ENCODE results near the gene AIG1.
"Not testable (repeated sequence)": the region's sequence is repeated elsewhere in the genome, so short reads cannot be mapped to it uniquely, and the experiment has no call there.

The AIG1 gene

DNA sequence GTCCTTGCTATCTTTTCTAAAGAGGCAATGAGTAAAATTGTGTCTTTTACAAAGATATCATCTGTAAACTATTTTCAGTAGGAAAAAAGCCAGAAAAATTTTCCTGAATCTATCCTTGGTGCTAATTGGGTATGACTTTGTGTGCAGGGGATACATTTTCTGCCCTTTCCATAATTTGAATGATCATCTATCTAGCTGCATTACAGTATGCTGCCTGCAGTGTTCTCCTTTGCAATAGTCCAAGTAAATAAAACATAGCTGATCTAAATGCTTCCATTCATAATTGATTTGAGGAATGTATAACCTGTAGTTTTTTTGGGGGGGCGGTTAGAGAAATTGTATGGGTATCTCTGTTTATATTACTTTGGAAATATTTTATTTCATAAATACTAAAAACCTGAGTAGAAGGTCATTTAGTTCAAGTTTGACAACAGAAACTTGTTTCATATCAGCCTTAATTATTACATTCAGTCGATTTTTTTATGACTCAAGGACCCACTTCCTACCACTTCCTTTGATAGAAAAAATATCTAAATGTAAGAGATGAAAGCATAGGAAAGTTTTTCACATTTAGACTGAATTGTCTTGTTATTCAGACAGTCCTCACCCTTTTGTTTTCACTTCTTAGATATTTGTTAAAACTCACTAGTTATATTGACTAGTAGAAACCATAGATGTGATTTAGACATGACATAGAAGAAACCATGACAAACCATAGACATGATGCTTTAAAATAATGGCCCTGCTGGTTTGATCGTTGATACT is 75.3 kb downstream of the AIG1 start:
- H3K4me3 ChIP-seq, result no peak overlapping the region
- DNase-seq (ENCODE audit: low spot score), result no peak
- peak overlapping the region in 1 of 2 donors; percentile 5 for H3K27ac ChIP-seq
- TF ChIP-seq, protein P1, sequence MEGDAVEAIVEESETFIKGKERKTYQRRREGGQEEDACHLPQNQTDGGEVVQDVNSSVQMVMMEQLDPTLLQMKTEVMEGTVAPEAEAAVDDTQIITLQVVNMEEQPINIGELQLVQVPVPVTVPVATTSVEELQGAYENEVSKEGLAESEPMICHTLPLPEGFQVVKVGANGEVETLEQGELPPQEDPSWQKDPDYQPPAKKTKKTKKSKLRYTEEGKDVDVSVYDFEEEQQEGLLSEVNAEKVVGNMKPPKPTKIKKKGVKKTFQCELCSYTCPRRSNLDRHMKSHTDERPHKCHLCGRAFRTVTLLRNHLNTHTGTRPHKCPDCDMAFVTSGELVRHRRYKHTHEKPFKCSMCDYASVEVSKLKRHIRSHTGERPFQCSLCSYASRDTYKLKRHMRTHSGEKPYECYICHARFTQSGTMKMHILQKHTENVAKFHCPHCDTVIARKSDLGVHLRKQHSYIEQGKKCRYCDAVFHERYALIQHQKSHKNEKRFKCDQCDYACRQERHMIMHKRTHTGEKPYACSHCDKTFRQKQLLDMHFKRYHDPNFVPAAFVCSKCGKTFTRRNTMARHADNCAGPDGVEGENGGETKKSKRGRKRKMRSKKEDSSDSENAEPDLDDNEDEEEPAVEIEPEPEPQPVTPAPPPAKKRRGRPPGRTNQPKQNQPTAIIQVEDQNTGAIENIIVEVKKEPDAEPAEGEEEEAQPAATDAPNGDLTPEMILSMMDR (IDR thresholded peaks at IDR 0.05), result no peak

DNA sequence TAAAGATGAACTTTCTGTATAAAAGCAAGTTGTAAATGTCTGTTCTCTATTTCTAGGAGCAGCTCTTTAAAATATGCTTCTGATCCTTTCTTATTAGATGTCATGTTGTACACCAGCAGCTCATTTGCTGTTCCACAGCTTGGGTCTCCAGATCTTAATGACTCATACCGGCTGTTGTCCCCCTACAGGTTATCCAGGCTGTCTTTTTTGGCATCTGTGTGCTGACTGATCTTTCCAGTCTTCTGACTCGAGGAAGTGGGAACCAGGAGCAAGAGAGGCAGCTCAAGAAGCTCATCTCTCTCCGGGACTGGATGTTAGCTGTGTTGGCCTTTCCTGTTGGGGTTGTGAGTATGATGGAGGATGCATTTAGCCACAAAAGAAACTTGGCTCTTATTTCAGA is 76.0 kb downstream of the AIG1 start:
- no peak overlapping the region for H3K27ac ChIP-seq

DNA sequence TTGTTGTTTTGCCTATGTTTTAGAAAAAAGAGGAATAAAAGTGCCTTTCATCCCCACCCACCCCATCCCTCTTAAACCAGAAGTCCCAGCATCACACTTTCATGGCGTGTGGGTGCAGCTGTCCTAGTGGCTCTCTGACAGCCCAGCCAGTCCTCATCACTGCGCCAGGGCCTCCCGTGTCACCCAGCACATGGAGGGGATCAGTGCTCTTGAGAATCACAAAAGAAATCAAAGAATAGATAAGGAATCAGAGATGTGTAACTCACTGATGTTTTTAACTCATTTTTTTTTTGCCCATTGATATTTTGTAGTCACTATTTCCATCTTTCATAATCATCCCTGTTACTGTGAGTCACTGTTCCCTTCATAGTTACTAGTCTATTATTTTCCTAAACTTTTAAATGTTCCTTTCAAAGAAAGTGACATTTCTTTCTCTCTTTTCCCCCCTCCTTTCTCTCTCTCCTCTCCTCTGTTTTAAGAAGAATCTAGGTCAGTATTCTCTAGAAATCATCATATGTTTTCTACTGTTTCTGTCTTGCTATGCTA is 78.6 kb downstream of the AIG1 start:
- TF ChIP-seq, protein P1 (IDR thresholded peaks at IDR 0.05), result no peak
- Histone ChIP-seq H3K27ac (no peak overlapping the region), H3K4me3 (no peak overlapping the region)
- no peak for DNase-seq (ENCODE audit: low spot score)

More for the DNA sequence above, 76.0 kb downstream of the AIG1 start:
- TF ChIP-seq, protein P1 (IDR thresholded peaks at IDR 0.05), result no peak
- no peak for DNase-seq (ENCODE audit: low spot score)
- no peak overlapping the region for H3K4me3 ChIP-seq

DNA sequence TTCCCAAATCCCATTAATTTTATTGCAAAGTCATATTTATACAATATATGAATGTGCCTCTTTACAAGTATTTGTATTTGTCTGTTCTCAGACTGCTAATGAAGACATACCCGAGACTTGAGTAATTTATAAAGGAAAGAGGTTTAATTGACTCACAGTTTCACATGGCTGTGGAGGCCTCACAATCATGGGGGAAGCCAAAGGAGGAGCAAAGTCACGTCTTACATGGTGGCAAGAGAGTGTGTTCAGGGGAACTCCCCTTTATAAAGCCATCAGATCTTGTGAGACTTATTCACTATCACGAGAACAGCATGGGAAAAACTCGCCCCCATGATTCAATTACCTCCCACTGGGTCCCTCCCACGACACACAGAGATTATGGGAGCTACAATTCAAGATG is 79.2 kb downstream of the AIG1 start:
- not testable (repeated sequence) for DNase-seq (ENCODE audit: low spot score); H3K27ac ChIP-seq; H3K4me3 ChIP-seq

DNA sequence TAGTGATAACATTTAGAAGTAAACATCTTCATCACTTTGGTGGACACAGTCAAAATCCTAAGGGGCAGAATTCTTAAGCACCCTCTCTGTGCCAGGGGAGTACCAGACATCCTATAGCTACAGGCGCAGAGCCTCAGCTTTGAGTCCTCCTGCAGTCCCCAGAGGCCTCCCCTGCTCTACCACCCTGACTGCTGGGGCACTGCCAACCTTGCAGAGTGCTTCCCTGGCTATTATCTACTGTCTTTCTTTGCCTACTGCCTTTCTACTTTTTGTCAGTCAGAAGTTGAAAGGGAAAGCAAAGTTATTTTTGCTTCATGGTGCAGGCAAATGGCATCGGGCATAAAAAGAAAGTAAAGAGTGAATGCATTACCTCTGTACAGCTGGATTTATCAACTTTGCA is 80.1 kb downstream of the AIG1 start:
- Histone ChIP-seq H3K4me3 (no peak overlapping the region), H3K27ac (no peak overlapping the region)
- DNase-seq (ENCODE audit: low spot score), result no peak
- TF ChIP-seq, protein P1 (IDR thresholded peaks at IDR 0.05), result no peak

DNA sequence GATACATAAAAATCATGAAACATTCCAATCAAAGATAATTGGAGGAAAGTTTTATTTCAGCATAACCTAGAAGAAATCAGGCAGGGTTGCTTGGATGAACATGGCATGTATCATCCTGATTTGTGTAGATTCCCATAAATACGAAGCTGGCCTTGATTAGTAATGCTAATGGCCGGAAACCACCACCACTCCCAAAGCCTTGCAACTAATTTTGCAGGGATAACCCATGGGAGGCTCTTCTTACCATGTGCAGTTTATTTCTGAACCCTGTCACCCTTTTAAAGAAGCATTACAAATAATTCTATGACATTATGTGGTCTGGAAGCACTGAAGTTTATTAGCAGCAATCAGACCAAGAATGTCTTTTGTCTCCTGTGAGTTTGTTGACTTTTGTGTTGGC is 80.8 kb downstream of the AIG1 start:
- TF ChIP-seq, protein P1 (IDR thresholded peaks at IDR 0.05), result no peak
- no peak overlapping the region for H3K4me3 ChIP-seq
- DNase-seq (ENCODE audit: low spot score), result no peak
- no peak overlapping the region for H3K27ac ChIP-seq

DNA sequence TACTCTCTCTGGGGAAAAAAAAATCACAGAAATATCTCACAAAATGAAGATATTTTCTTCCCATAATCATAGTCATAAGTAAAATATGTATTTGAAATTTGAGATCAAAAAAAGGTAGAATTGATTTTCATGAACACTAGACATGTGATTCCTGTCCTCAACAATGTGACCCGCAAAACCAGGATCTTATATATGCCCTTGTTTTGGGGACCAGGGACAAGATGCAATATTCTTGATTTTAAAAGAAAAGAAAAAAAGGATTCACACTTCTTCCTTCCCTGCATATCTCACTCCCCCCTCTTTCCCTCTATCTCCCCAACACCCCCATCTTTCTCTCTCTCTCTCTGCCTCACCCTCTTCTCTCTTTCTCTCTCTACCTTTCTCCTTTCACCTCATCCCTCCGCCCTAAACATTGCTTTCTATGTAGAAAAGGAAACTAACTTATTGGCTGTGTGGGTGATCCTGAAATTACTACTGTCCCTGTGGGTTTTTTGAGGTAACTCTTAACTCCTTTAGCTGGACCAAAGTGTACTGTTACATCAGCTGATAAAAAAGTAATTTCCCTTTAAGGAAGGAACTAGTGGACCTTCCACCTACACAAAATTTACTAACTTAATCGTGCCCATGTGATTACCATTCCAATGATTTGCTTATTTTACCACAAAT is 85.6 kb downstream of the AIG1 start:
- no peak for DNase-seq (ENCODE audit: low spot score)
- H3K27ac ChIP-seq, result no peak overlapping the region
- H3K4me3 ChIP-seq, result no peak overlapping the region
- TF ChIP-seq, protein P1 (IDR thresholded peaks at IDR 0.05), result no peak

Data from coronary artery (tissue), 2 donors.